Measurements from ENCODE around the gene PIK3R6.

DNA sequence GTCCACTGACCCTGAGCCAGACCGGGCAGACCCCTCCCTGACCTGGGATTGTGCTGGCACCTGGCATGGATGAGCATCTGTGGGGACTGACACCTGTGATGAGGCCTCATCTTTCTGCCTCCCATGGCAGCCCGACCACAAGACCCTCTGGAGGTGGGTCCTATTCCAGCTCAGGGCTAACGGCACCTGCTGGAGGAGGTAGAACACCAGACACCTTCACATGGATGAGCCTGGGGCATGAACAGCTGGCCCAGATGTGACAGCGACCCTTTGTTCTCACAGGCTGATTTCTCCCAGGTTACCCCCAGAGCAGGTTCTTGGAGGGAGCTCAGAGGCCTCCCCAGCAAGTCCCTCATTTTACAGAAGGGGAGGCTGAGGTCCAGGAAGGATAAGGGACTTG is 46.4 kb upstream of the PIK3R6 start:
- TF ChIP-seq EZH2 (IDR thresholded peaks at IDR 0.05; ENCODE audit: insufficient read depth, poor library complexity, severe bottlenecking), result no peak
- no peak for TF ChIP-seq EZH2phosphoT487 (IDR thresholded peaks at IDR 0.05; ENCODE audit: insufficient read depth, low read depth)
